Measurements from ENCODE around the gene EVA1C.

DNA sequence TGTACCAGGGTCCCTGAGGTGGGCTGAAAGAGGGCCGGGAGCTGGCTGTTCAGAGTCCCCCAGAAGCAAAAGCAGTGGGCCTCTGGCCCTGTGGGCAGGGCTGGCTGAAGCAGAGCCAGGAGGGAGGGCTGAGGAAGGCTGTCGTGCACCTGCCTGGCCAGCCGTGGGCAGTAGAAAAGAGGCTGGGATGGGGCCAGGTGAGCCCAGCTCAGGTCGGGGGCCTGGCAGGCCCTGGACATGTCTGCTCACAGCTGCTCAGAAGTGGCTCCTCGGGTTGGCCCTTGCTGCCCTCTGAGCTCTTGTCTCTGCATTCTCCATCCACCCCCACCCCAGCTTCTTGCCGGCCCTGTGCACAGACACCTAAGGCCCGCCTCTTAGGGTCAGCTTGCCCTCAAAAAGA lies 112.8 kb downstream of the EVA1C start:
- TF ChIP-seq, protein P1, sequence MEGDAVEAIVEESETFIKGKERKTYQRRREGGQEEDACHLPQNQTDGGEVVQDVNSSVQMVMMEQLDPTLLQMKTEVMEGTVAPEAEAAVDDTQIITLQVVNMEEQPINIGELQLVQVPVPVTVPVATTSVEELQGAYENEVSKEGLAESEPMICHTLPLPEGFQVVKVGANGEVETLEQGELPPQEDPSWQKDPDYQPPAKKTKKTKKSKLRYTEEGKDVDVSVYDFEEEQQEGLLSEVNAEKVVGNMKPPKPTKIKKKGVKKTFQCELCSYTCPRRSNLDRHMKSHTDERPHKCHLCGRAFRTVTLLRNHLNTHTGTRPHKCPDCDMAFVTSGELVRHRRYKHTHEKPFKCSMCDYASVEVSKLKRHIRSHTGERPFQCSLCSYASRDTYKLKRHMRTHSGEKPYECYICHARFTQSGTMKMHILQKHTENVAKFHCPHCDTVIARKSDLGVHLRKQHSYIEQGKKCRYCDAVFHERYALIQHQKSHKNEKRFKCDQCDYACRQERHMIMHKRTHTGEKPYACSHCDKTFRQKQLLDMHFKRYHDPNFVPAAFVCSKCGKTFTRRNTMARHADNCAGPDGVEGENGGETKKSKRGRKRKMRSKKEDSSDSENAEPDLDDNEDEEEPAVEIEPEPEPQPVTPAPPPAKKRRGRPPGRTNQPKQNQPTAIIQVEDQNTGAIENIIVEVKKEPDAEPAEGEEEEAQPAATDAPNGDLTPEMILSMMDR (IDR thresholded peaks at IDR 0.05), result no peak
- TF ChIP-seq EP300 (IDR thresholded peaks at IDR 0.05; ENCODE audit: borderline replicate concordance in 1 of 2, low read depth in 1 of 2, low read length in 1 of 2), result no peak
- TF ChIP-seq, protein P2, sequence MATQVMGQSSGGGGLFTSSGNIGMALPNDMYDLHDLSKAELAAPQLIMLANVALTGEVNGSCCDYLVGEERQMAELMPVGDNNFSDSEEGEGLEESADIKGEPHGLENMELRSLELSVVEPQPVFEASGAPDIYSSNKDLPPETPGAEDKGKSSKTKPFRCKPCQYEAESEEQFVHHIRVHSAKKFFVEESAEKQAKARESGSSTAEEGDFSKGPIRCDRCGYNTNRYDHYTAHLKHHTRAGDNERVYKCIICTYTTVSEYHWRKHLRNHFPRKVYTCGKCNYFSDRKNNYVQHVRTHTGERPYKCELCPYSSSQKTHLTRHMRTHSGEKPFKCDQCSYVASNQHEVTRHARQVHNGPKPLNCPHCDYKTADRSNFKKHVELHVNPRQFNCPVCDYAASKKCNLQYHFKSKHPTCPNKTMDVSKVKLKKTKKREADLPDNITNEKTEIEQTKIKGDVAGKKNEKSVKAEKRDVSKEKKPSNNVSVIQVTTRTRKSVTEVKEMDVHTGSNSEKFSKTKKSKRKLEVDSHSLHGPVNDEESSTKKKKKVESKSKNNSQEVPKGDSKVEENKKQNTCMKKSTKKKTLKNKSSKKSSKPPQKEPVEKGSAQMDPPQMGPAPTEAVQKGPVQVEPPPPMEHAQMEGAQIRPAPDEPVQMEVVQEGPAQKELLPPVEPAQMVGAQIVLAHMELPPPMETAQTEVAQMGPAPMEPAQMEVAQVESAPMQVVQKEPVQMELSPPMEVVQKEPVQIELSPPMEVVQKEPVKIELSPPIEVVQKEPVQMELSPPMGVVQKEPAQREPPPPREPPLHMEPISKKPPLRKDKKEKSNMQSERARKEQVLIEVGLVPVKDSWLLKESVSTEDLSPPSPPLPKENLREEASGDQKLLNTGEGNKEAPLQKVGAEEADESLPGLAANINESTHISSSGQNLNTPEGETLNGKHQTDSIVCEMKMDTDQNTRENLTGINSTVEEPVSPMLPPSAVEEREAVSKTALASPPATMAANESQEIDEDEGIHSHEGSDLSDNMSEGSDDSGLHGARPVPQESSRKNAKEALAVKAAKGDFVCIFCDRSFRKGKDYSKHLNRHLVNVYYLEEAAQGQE (IDR thresholded peaks at IDR 0.05; ENCODE audit: low read depth, low read length), result no peak
- no peak for TF ChIP-seq TEAD4 (IDR thresholded peaks at IDR 0.05; ENCODE audit: borderline replicate concordance, insufficient read depth)
- no peak for TF ChIP-seq POLR2AphosphoS5 (IDR thresholded peaks at IDR 0.05; ENCODE audit: low read depth, low read length)
- no peak for TF ChIP-seq RFX5 (IDR thresholded peaks at IDR 0.05; ENCODE audit: low read length)
- TF ChIP-seq YY1 (IDR thresholded peaks at IDR 0.05; ENCODE audit: low read depth), result no peak
- TF ChIP-seq RAD21 (IDR thresholded peaks at IDR 0.05; ENCODE audit: low read length), result no peak
- TF ChIP-seq GATA2 (CRISPR knock-in tag; IDR thresholded peaks at IDR 0.05), result no peak
- TF ChIP-seq JUND (IDR thresholded peaks at IDR 0.05), result no peak
- TF ChIP-seq, protein P3, sequence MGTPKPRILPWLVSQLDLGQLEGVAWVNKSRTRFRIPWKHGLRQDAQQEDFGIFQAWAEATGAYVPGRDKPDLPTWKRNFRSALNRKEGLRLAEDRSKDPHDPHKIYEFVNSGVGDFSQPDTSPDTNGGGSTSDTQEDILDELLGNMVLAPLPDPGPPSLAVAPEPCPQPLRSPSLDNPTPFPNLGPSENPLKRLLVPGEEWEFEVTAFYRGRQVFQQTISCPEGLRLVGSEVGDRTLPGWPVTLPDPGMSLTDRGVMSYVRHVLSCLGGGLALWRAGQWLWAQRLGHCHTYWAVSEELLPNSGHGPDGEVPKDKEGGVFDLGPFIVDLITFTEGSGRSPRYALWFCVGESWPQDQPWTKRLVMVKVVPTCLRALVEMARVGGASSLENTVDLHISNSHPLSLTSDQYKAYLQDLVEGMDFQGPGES (IDR thresholded peaks at IDR 0.05; ENCODE audit: low read depth, low read length), result no peak
- no peak for TF ChIP-seq NRF1 (IDR thresholded peaks at IDR 0.05; ENCODE audit: low read depth, low read length)
